GM12878 (cell line): ENCODE measurements around the gene RAB35. TPM values are rescaled to one million over a fixed set of nuclear protein-coding genes. Genes with fewer than 3 reads are reported as not detected.

ENCODE experiments used
- ATAC-seq: fragments of 200-7000 bp; cut with Tn5 transposase; 3 replicates; pipeline ENCODE4 v1.9.1; 2020; ENCODE audit warnings: mild to moderate bottlenecking, moderate library complexity
- BruUV-seq: library from RNA; stranded (reverse); fragments of 400-500 nt; replicated peaks from 2 replicates; lab custom pipeline; 2021; lab: Mats Ljungman, UMichigan
- CTCF ChIA-PET: fragments of 300-600 bp; sonication (Branson Sonifier 250); formaldehyde crosslinking; extraction: SDS; loops from one replicate; lab custom pipeline; 2021; ENCODE audit warnings: inconsistent platforms; lab: Yijun Ruan, JAX
- POLR2A ChIA-PET: fragments of 350-600 bp; formaldehyde crosslinking; extraction: SDS; loops from one replicate; lab custom pipeline; 2021; ENCODE audit warnings: inconsistent platforms; lab: Charles Lee
- RAD21 ChIA-PET: fragments of 300-600 bp; sonication (Branson Sonifier 250); formaldehyde crosslinking; loops from one replicate; lab custom pipeline; 2023; ENCODE audit warnings: antibody characterized with exemption; ENCODE audit not compliant: unreplicated experiment; lab: Charles Lee
- SMC1A ChIA-PET: fragments of 300-600 bp; sonication (Branson Sonifier 250); formaldehyde crosslinking; loops from one replicate; lab custom pipeline; 2023; ENCODE audit not compliant: unreplicated experiment, uncharacterized antibody; lab: Charles Lee
- DNase-seq: peaks from one replicate; pipeline ENCODE4 v3.0.0-alpha.2; 2011; ENCODE audit warnings: low read depth, low spot score
- FAIRE-seq: peaks from 3 replicates; lab custom pipeline; 2011; peaks lifted over from hg19 to GRCh38; lab: Jason Lieb, UNC
- H2AFZ ChIP-seq: 2 replicates; pipeline ENCODE4 v1.6.0; 2011; ENCODE audit warnings: low read depth, low read length, control low read depth; ENCODE audit not compliant: control insufficient read depth
- H3K27ac ChIP-seq: 2 replicates; pipeline ENCODE4 v1.5.1; 2011; ENCODE audit warnings: control low read depth; ENCODE audit not compliant: control insufficient read depth, insufficient read depth
- H3K27me3 ChIP-seq, 2 experiments: replicated peaks in 1 of 2; 2 replicates each; pipeline versions ENCODE4 v1.6.0 to v1.6.1; 2011; ENCODE audit warnings: low read length in 1 of 2; ENCODE audit not compliant: control insufficient read depth in 2 of 2, insufficient read depth in 2 of 2
- H3K36me3 ChIP-seq, 2 experiments: 2 replicates each; pipeline ENCODE4 v1.5.1; 2011; ENCODE audit warnings: low read length in 1 of 2; ENCODE audit not compliant: control insufficient read depth in 2 of 2, insufficient read depth in 2 of 2
- H3K4me1 ChIP-seq: 2 replicates; pipeline ENCODE4 v1.6.1; 2011; ENCODE audit warnings: mild to moderate bottlenecking, low read length, moderate library complexity, mixed read lengths; ENCODE audit not compliant: control insufficient read depth, insufficient read depth
- H3K4me2 ChIP-seq: 2 replicates; pipeline ENCODE4 v1.6.0; 2011; ENCODE audit warnings: control low read depth; ENCODE audit not compliant: control insufficient read depth, insufficient read depth
- H3K4me3 ChIP-seq: fragments of 200-600 bp; sonication (generic); 2 replicates; pipeline ENCODE4 v1.5.1; 2016
- H3K79me2 ChIP-seq: 2 replicates; pipeline ENCODE4 v1.6.0; 2011; ENCODE audit warnings: low read length; ENCODE audit not compliant: control insufficient read depth, insufficient read depth
- H3K9ac ChIP-seq: 2 replicates; pipeline ENCODE4 v1.8.0; 2011; ENCODE audit warnings: low read length, control low read depth, mixed read lengths; ENCODE audit not compliant: control insufficient read depth, insufficient read depth
- H3K9me3 ChIP-seq: replicated peaks from 3 replicates; pipeline ENCODE4 v1.5.1; 2011; ENCODE audit warnings: mild to moderate bottlenecking, low read length; ENCODE audit not compliant: control insufficient read depth, insufficient read depth
- H4K20me1 ChIP-seq: 2 replicates; pipeline ENCODE4 v1.6.0; 2011; ENCODE audit not compliant: control insufficient read depth, insufficient read depth
- BCLAF1 ChIP-seq: fragments of 450-650 bp; IDR thresholded peaks from 2 replicates; pipeline ENCODE4 v1.6.1; 2017; ENCODE audit warnings: antibody characterized with exemption, mild to moderate bottlenecking, moderate library complexity
- CBX3 ChIP-seq: fragments of 200-600 bp; sonication (generic); IDR thresholded peaks from 2 replicates; pipeline ENCODE4 v1.6.1; 2016; ENCODE audit warnings: low read depth, borderline replicate concordance
- HSF1 ChIP-seq: fragments of 150-350 bp; IDR thresholded peaks from 2 replicates; pipeline ENCODE4 v1.6.1; 2014; ENCODE audit warnings: mild to moderate bottlenecking, low read depth, low read length
- MXI1 ChIP-seq: fragments of 150-350 bp; IDR thresholded peaks from 2 replicates; pipeline ENCODE4 v1.6.1; 2011; ENCODE audit warnings: low read depth, mild to moderate bottlenecking, inconsistent platforms, low read length, improper control_type of control experiment
- NR2C2 ChIP-seq: IDR thresholded peaks from 2 replicates; pipeline ENCODE4 v1.6.1; 2011; ENCODE audit warnings: borderline replicate concordance, low read depth; ENCODE audit not compliant: control insufficient read depth, insufficient read length
- SIX5 ChIP-seq: IDR thresholded peaks from 2 replicates; pipeline ENCODE4 v1.6.1; 2011; ENCODE audit warnings: mild to moderate bottlenecking, low read depth, low read length, moderate library complexity; ENCODE audit not compliant: severe bottlenecking
- SKIL ChIP-seq: fragments of 450-650 bp; IDR thresholded peaks from 2 replicates; pipeline ENCODE4 v1.6.1; 2017; ENCODE audit warnings: mild to moderate bottlenecking, low read depth, inconsistent platforms; ENCODE audit not compliant: poor library complexity, severe bottlenecking
- TCF12 ChIP-seq: IDR thresholded peaks from 2 replicates; pipeline ENCODE4 v1.6.1; 2011; ENCODE audit warnings: low read depth, mild to moderate bottlenecking, low read length
- ZSCAN29 ChIP-seq: fragments of 450-650 bp; IDR thresholded peaks from 2 replicates; pipeline ENCODE4 v1.6.1; 2017; ENCODE audit warnings: mild to moderate bottlenecking, moderate library complexity
- ZZZ3 ChIP-seq: IDR thresholded peaks from 2 replicates; pipeline ENCODE4 v1.6.1; 2011; ENCODE audit warnings: low read depth; ENCODE audit not compliant: control insufficient read depth, insufficient read length
- WGBS: methylation state at CpG from one replicate; pipeline ENCODE4 v1.1.6; 2016; ENCODE audit warnings: low lambda C conversion rate; ENCODE audit not compliant: insufficient replicate concordance, insufficient coverage; ENCODE audit errors: missing lambda C conversion rate; 5-methylcytosine and 5-hydroxymethylcytosine counted together
- in situ Hi-C: fragments of 300-500 bp; cut with MboI; formaldehyde crosslinking; loops from 9 replicates; pipeline ENCODE4 v1.14.3; 2018; ENCODE audit warnings: mixed read lengths
- intact Hi-C: fragments of 100-400 bp; cut with micrococcal nuclease; formaldehyde crosslinking; loops from one replicate; pipeline ENCODE4 v1.14.2; 2022; ENCODE audit not compliant: unreplicated experiment
- polyA plus RNA-seq, 11 experiments: library from polyadenylated mRNA; depleted of rRNA in 4 of 11; unstranded in 6 of 11; stranded (reverse) in 5 of 11; fragments of >200 nt; fragmentation: Nextera tagmentation in 4 of 11; fragmentation: Illumina TruSeq in 1 of 11; extraction: Ambion mirVana in 4 of 11; extraction: Trizol in 1 of 11; gene quantifications; 1 replicate in 1 of 11; 2 replicates in 10 of 11; pipeline versions ENCODE4 v1.2.1 to v1.2.3, GENCODE V29; 2011 to 2016; ENCODE audit warnings: inconsistent platforms in 2 of 11, missing spikeins in 2 of 11, low read depth in 1 of 11
- total RNA-seq, 4 experiments: library from RNA; depleted of rRNA in 3 of 4; stranded (reverse); fragments of >200 nt in 3 of 4; fragmentation: Illumina TruSeq in 1 of 4; extraction: Trizol in 1 of 4; gene quantifications; 2 replicates each; pipeline versions ENCODE4 v1.2.1 to v1.2.3, GENCODE V29; 2013 to 2021

RAB35 gene
- total and polyA plus RNA-seq, 10 of the 15 experiments (the other 5 are each of a cell fraction or from before 2014, with no cell fraction given): 0.76 to 99.2 (median 43.8) TPM

- H2AFZ ChIP-seq: no peak overlapping the region
- intact Hi-C loops (no loop called here), in situ Hi-C loops (no loop called here)
- no peak for TF ChIP-seq ZZZ3
- TF ChIP-seq SKIL: no peak
- TF ChIP-seq SIX5: no peak
- TF ChIP-seq BCLAF1: no peak
- no peak for TF ChIP-seq MXI1
- no peak for TF ChIP-seq ZSCAN29
- TF ChIP-seq TCF12: no peak
- no peak for TF ChIP-seq HSF1
- TF ChIP-seq NR2C2: no peak
- TF ChIP-seq CBX3: no peak
- SMC1A ChIA-PET: no interaction called here
- no peak overlapping the region for H3K27ac ChIP-seq
- RAD21 ChIA-PET: no interaction called here
- no peaks in the 10 kb centered on the region for H4K20me1 ChIP-seq
- no peaks in the 10 kb centered on the region for H3K79me2 ChIP-seq
- FAIRE-seq: no peak
- CTCF ChIA-PET: no interaction called here
- no peak for DNase-seq
- H3K27me3 ChIP-seq: no peaks in the 10 kb centered on the region
- WGBS: 90% methylated on average over 6 of the region's 6 CpGs
- no peak overlapping the region for H3K9ac ChIP-seq
- H3K4me2 ChIP-seq: no peak overlapping the region
- POLR2A ChIA-PET: no interaction called here
- BruUV-seq: no TSS peak
- no peak for ATAC-seq
- no peak overlapping the region for H3K4me3 ChIP-seq
- no peaks in the 10 kb centered on the region for H3K4me1 ChIP-seq
- no peaks in the 10 kb centered on the region for H3K9me3 ChIP-seq
- H3K36me3 ChIP-seq: peaks cover 0 to 1% of the 10 kb centered on the region in 2 experiments; a peak in 2 of 4 replicates
Observed at GRCh38 chr12:120076651-120077050, 39.9 kb downstream of the RAB35 start.
